HepG2 (cell line): ENCODE results near the gene ANKRD11. TPM values are rescaled to one million over a fixed set of nuclear protein-coding genes. Genes with fewer than 3 reads are reported as not detected.

Experiments
- ATRX ChIP-seq: sonication (generic); formaldehyde crosslinking; IDR thresholded peaks from 2 replicates; pipeline ENCODE4 v1.4.0; 2020; ENCODE audit warnings: missing genetic modification reagents, borderline replicate concordance
- CCAR2 ChIP-seq: fragments of 200-400 bp; formaldehyde crosslinking; optimal IDR thresholded peaks from 2 replicates; pipeline ENCODE3; 2018; ENCODE audit warnings: low read depth, mild to moderate bottlenecking, low read length, moderate library complexity
- DMAP1 ChIP-seq: IDR thresholded peaks from 2 replicates; pipeline ENCODE4 v1.6.1; 2016
- GTF2F1 ChIP-seq: fragments of 150-350 bp; IDR thresholded peaks from 2 replicates; pipeline ENCODE4 v1.6.1; 2014; ENCODE audit warnings: low read length
- KDM1A ChIP-seq: IDR thresholded peaks from 2 replicates; pipeline ENCODE4 v1.6.1; 2016; ENCODE audit warnings: missing compliant biosample characterization
- NFIB ChIP-seq: sonication (generic); formaldehyde crosslinking; IDR thresholded peaks from 2 replicates; pipeline ENCODE4 v1.9.0; 2021; ENCODE audit warnings: missing genetic modification reagents, mild to moderate bottlenecking, borderline replicate concordance
- PHF20 ChIP-seq: sonication (generic); formaldehyde crosslinking; IDR thresholded peaks from 2 replicates; pipeline ENCODE4 v1.5.0; 2020; ENCODE audit warnings: mild to moderate bottlenecking, missing genetic modification reagents
- PHF5A ChIP-seq: IDR thresholded peaks from one replicate; pipeline ENCODE4 v1.6.1; 2018; ENCODE audit warnings: low read depth, missing genetic modification reagents; ENCODE audit not compliant: unreplicated experiment
- SALL2 ChIP-seq: sonication (generic); formaldehyde crosslinking; IDR thresholded peaks from 2 replicates; pipeline ENCODE4 v1.8.1; 2023; ENCODE audit warnings: mild to moderate bottlenecking, missing genetic modification reagents, inconsistent platforms
- SCMH1 ChIP-seq: sonication (generic); formaldehyde crosslinking; IDR thresholded peaks from 2 replicates; pipeline ENCODE4 v1.9.0; 2021; ENCODE audit warnings: missing genetic modification reagents, mild to moderate bottlenecking, borderline replicate concordance
- SMARCC2 ChIP-seq: fragments of 450-650 bp; IDR thresholded peaks from 2 replicates; pipeline ENCODE4 v1.6.1; 2017; ENCODE audit warnings: antibody characterized with exemption, mild to moderate bottlenecking
- SSRP1 ChIP-seq: IDR thresholded peaks from 2 replicates; pipeline ENCODE4 v1.6.1; 2016; ENCODE audit warnings: control low read depth
- TBX2 ChIP-seq: sonication (generic); formaldehyde crosslinking; IDR thresholded peaks from 2 replicates; pipeline ENCODE4 v1.5.0; 2020; ENCODE audit warnings: missing genetic modification reagents, mild to moderate bottlenecking, borderline replicate concordance
- U2AF1 ChIP-seq: fragments of 200-400 bp; formaldehyde crosslinking; optimal IDR thresholded peaks from 2 replicates; pipeline ENCODE3; 2017; ENCODE audit warnings: mild to moderate bottlenecking, low read depth, low read length
- U2AF2 ChIP-seq: fragments of 200-400 bp; formaldehyde crosslinking; IDR thresholded peaks from 2 replicates; pipeline ENCODE4 v1.6.1; 2017; ENCODE audit warnings: low read depth, mild to moderate bottlenecking, low read length
- ZEB1 ChIP-seq: IDR thresholded peaks from 2 replicates; pipeline ENCODE4 v1.6.1; 2012; ENCODE audit warnings: mild to moderate bottlenecking, low read depth, inconsistent platforms; ENCODE audit not compliant: insufficient replicate concordance
- ZIK1 ChIP-seq: sonication (generic); formaldehyde crosslinking; IDR thresholded peaks from 2 replicates; pipeline ENCODE4 v1.5.0; 2020; ENCODE audit warnings: mild to moderate bottlenecking, low read depth, missing genetic modification reagents, borderline replicate concordance
- ZMYM4 ChIP-seq: sonication (generic); formaldehyde crosslinking; IDR thresholded peaks from 2 replicates; pipeline ENCODE4 v1.8.1; 2023; ENCODE audit warnings: mild to moderate bottlenecking, missing genetic modification reagents
- ZNF235 ChIP-seq: sonication (generic); formaldehyde crosslinking; IDR thresholded peaks from 2 replicates; pipeline ENCODE4 v1.8.1; 2023; ENCODE audit warnings: mild to moderate bottlenecking, missing genetic modification reagents, borderline replicate concordance
- ZNF282 ChIP-seq: fragments of 450-650 bp; IDR thresholded peaks from 2 replicates; pipeline ENCODE4 v1.6.1; 2018; ENCODE audit not compliant: partially characterized antibody
- ZNF367 ChIP-seq: sonication (generic); formaldehyde crosslinking; IDR thresholded peaks from 2 replicates; pipeline ENCODE4 v1.4.0; 2020; ENCODE audit warnings: missing genetic modification reagents, borderline replicate concordance
- ZNF432 ChIP-seq: sonication (generic); formaldehyde crosslinking; IDR thresholded peaks from 2 replicates; pipeline ENCODE4 v1.5.0; 2020; ENCODE audit warnings: missing genetic modification reagents, mild to moderate bottlenecking, borderline replicate concordance
- ZNF546 ChIP-seq: sonication (generic); formaldehyde crosslinking; conservative IDR thresholded peaks from 2 replicates; pipeline ENCODE4 v1.8.1; 2023; ENCODE audit warnings: mild to moderate bottlenecking, missing genetic modification reagents
- ZNF709 ChIP-seq: sonication (generic); formaldehyde crosslinking; IDR thresholded peaks from 2 replicates; pipeline ENCODE4 v1.5.0; 2020; ENCODE audit warnings: mild to moderate bottlenecking, missing genetic modification reagents
- ZNF772 ChIP-seq: sonication (generic); formaldehyde crosslinking; IDR thresholded peaks from 2 replicates; pipeline ENCODE4 v1.5.0; 2020; ENCODE audit warnings: mild to moderate bottlenecking, missing genetic modification reagents
- ZNF788 ChIP-seq: sonication (generic); formaldehyde crosslinking; IDR thresholded peaks from 2 replicates; pipeline ENCODE4 v1.5.0; 2020; ENCODE audit warnings: mild to moderate bottlenecking, missing genetic modification reagents, borderline replicate concordance
- polyA plus RNA-seq, 8 experiments: library from polyadenylated mRNA; depleted of rRNA in 3 of 8; stranded (reverse) in 7 of 8; unstranded in 1 of 8; fragments of >200 nt; fragmentation: Illumina TruSeq in 4 of 8; extraction: Trizol in 4 of 8; gene quantifications; 2 replicates each; pipeline versions ENCODE4 v1.2.1 to v1.2.3, GENCODE V29; 2011 to 2016; ENCODE audit warnings: low read depth in 4 of 8, missing spikeins in 1 of 8, mixed read lengths in 1 of 8; ENCODE audit not compliant: insufficient read depth in 1 of 8
- total RNA-seq, 5 experiments: library from RNA; depleted of rRNA; stranded (reverse); fragments of >200 nt; fragmentation: Illumina TruSeq; extraction: Trizol; gene quantifications; 2 replicates each; pipeline ENCODE4 v1.2.3, GENCODE V29; 2016; ENCODE audit warnings: low read depth in 1 of 5
- TF ChIP-seq, protein P1 (sequence below): sonication (generic); formaldehyde crosslinking; IDR thresholded peaks from 2 replicates; pipeline ENCODE4 v1.4.0; 2020; ENCODE audit warnings: low read depth, mild to moderate bottlenecking, missing genetic modification reagents
- TF ChIP-seq, protein P2 (sequence below): sonication (generic); formaldehyde crosslinking; IDR thresholded peaks from 2 replicates; pipeline ENCODE4 v1.4.0; 2020; ENCODE audit warnings: missing genetic modification reagents, borderline replicate concordance

Gene ANKRD11
- total and polyA plus RNA-seq, 2 of the 13 experiments (the other 11 are each of a cell fraction or from before 2014, with no cell fraction given): 21.4 to 38.4 TPM

DNA sequence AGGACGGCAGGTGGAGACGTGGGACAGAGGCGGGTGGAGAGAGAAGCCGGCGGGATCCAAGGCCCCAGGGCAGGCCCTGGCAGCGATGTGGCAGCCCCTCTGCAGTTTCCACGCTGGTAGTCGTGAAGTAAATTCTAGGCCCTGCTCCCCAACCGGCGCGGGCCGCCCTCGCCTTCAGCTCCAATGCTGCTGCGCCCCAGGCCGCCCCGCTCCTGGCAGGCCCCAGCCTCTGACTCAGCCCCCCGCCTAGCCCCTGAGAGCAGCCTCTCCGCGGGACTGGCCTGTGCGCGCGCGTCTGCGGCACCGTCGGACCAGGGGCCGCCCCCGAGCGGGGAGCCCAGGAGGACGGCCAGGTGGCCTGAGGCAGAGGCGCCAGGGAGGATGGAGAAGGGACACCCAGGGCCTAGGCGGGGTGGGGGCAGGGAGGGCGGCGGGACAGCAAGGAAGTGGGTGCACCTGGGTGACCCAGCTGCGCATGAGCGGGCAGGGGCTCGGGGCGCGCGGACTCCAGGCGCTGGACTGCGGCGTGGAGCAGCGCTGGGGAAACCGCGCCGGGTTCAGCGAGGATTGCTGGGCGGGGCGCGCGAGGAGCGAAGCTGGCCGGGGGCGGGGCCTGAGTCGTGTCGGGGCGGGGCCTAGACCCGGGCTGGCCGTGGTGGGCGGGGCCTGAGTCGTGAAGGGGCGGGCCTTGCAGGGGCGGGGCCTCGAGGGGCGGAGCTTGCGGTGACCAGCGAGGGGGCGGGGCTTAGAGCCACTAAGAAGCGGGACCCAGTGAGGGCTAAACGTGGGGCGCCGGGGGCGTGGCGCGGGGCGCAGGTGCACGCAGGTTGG, 243.2 kb downstream of the ANKRD11 start (continued):
- TF ChIP-seq TBX2 (CRISPR knock-in tag) (peak; percentile 52; the same call in 1 of the 2 replicates), SMARCC2 (no peak), ATRX (no peak), ZNF772 (peak; percentile 63; the same call in 1 of the 2 replicates), PHF20 (CRISPR knock-in tag) (peak; percentile 50; the same call in 1 of the 2 replicates), ZMYM4 (CRISPR knock-in tag) (no peak; the same call in 1 of the 2 replicates), ZIK1 (CRISPR knock-in tag) (peak; percentile 66; the same call in 1 of the 2 replicates), NFIB (no peak), GTF2F1 (no peak), ZNF282 (no peak), SSRP1 (CRISPR knock-in tag) (no peak), DMAP1 (CRISPR knock-in tag) (peak; percentile 89), ZNF432 (no peak), ZNF367 (CRISPR knock-in tag) (no peak), SALL2 (CRISPR knock-in tag) (no peak), KDM1A (CRISPR knock-in tag) (no peak), U2AF1 (no peak), U2AF2 (no peak), PHF5A (CRISPR knock-in tag) (no peak), ZNF709 (CRISPR knock-in tag) (no peak; the same call in 1 of the 2 replicates), ZNF546 (peak; percentile 54), SCMH1 (CRISPR knock-in tag) (no peak), ZNF788 (peak; percentile 50; the same call in 1 of the 2 replicates), ZNF235 (CRISPR knock-in tag) (no peak; the same call in 1 of the 2 replicates), ZEB1 (no peak), CCAR2 (no peak)
- TF ChIP-seq, protein P1, sequence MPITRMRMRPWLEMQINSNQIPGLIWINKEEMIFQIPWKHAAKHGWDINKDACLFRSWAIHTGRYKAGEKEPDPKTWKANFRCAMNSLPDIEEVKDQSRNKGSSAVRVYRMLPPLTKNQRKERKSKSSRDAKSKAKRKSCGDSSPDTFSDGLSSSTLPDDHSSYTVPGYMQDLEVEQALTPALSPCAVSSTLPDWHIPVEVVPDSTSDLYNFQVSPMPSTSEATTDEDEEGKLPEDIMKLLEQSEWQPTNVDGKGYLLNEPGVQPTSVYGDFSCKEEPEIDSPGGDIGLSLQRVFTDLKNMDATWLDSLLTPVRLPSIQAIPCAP (CRISPR knock-in tag): no peak
- TF ChIP-seq, protein P2, sequence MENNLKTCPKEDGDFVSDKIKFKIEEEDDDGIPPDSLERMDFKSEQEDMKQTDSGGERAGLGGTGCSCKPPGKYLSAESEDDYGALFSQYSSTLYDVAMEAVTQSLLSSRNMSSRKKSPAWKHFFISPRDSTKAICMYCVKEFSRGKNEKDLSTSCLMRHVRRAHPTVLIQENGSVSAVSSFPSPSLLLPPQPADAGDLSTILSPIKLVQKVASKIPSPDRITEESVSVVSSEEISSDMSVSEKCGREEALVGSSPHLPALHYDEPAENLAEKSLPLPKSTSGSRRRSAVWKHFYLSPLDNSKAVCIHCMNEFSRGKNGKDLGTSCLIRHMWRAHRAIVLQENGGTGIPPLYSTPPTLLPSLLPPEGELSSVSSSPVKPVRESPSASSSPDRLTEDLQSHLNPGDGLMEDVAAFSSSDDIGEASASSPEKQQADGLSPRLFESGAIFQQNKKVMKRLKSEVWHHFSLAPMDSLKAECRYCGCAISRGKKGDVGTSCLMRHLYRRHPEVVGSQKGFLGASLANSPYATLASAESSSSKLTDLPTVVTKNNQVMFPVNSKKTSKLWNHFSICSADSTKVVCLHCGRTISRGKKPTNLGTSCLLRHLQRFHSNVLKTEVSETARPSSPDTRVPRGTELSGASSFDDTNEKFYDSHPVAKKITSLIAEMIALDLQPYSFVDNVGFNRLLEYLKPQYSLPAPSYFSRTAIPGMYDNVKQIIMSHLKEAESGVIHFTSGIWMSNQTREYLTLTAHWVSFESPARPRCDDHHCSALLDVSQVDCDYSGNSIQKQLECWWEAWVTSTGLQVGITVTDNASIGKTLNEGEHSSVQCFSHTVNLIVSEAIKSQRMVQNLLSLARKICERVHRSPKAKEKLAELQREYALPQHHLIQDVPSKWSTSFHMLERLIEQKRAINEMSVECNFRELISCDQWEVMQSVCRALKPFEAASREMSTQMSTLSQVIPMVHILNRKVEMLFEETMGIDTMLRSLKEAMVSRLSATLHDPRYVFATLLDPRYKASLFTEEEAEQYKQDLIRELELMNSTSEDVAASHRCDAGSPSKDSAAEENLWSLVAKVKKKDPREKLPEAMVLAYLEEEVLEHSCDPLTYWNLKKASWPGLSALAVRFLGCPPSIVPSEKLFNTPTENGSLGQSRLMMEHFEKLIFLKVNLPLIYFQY (CRISPR knock-in tag): no peak
